DND-41 (cell line): ENCODE measurements around the gene ICE2.

ENCODE experiments used
- ATAC-seq: fragments of 200-7000 bp; cut with Tn5 transposase; 3 replicates; pipeline ENCODE4 v1.9.1; 2021; ENCODE audit warnings: low read depth; ENCODE audit not compliant: insufficient read depth
- DNase-seq: peaks from one replicate; pipeline ENCODE4 v3.0.0-alpha.2; 2020
- H2AFZ ChIP-seq: 2 replicates; pipeline ENCODE4 v1.6.0; 2012; ENCODE audit warnings: low read depth, low read length
- H3K27ac ChIP-seq: 2 replicates; pipeline ENCODE4 v1.5.1; 2012; ENCODE audit warnings: low read length, inconsistent platforms
- H3K27me3 ChIP-seq: fragments of 200-600 bp; sonication (generic); 2 replicates; pipeline ENCODE4 v1.6.0; 2012; ENCODE audit warnings: low read length, mild to moderate bottlenecking, inconsistent platforms; ENCODE audit not compliant: insufficient read depth, poor library complexity
- H3K36me3 ChIP-seq: 2 replicates; pipeline ENCODE4 v1.5.1; 2012; ENCODE audit warnings: low read length, inconsistent platforms; ENCODE audit not compliant: insufficient read depth
- H3K4me1 ChIP-seq: 2 replicates; pipeline ENCODE4 v1.5.1; 2012; ENCODE audit warnings: mild to moderate bottlenecking, low read length; ENCODE audit not compliant: insufficient read depth
- H3K4me2 ChIP-seq: 2 replicates; pipeline ENCODE4 v1.6.0; 2012; ENCODE audit warnings: mild to moderate bottlenecking, moderate library complexity, low read length, inconsistent platforms; ENCODE audit not compliant: insufficient read depth
- H3K4me3 ChIP-seq, 2 experiments: fragments of 200-600 bp in 1 of 2; shearing (Covaris generic) in 1 of 2; 2 replicates each; pipeline ENCODE4 v1.5.1; 2012 to 2016; ENCODE audit warnings: inconsistent platforms in 2 of 2, low read length in 2 of 2, mild to moderate bottlenecking in 2 of 2, low read depth in 1 of 2, moderate library complexity in 1 of 2
- H3K79me2 ChIP-seq: 2 replicates; pipeline ENCODE4 v1.6.0; 2012; ENCODE audit warnings: low read length, inconsistent platforms; ENCODE audit not compliant: insufficient read depth
- H3K9ac ChIP-seq: 2 replicates; pipeline ENCODE4 v1.6.0; 2012; ENCODE audit warnings: low read depth, mild to moderate bottlenecking, inconsistent platforms, low read length, moderate library complexity
- H3K9me3 ChIP-seq: 2 replicates; pipeline ENCODE4 v1.5.1; 2012; ENCODE audit warnings: low read length, moderate library complexity, mild to moderate bottlenecking, inconsistent platforms; ENCODE audit not compliant: insufficient read depth, severe bottlenecking
- H4K20me1 ChIP-seq: 2 replicates; pipeline ENCODE4 v1.6.0; 2012; ENCODE audit warnings: low read length; ENCODE audit not compliant: insufficient read depth
- EZH2 ChIP-seq: IDR thresholded peaks from 3 replicates; pipeline ENCODE4 v1.6.1; 2012; ENCODE audit warnings: borderline replicate concordance, low read depth, mild to moderate bottlenecking, moderate library complexity, low read length, inconsistent platforms; ENCODE audit not compliant: severe bottlenecking
- TF ChIP-seq, protein P1 (sequence below): IDR thresholded peaks from 2 replicates; pipeline ENCODE4 v1.5.1; 2012; ENCODE audit warnings: borderline replicate concordance, low read length, moderate library complexity, mild to moderate bottlenecking; ENCODE audit not compliant: poor library complexity, severe bottlenecking; ENCODE audit errors: extremely low read depth

ICE2 gene

DNA sequence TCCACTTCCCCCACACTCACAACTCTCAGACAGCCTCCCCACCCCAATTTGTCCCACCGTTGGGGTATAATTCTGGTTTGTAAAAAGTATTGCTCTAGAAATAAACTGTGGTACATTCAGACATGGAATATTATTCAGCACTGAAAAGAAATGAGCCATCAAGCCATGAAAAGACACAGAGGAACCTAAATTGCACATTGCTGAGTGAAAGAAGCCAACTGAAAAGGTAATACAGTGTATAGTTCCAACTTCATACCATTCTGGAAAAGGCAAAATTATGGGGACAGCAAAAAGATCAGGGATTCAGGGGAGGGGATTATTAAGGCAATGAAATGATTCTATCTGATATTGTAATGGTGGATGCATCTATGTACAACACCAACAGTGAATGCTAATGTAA lies 91.6 kb downstream of the ICE2 start:
- ATAC-seq (no peak), DNase-seq (no peak)
- Histone ChIP-seq H2AFZ (no peak overlapping the region), H3K4me2 (no peak overlapping the region), H4K20me1 (no peaks in the 10 kb centered on the region), H3K9me3 (no peaks in the 10 kb centered on the region), H3K79me2 (no peaks in the 10 kb centered on the region), H3K9ac (no peak overlapping the region), H3K27me3 (peaks cover 5% of the 10 kb centered on the region), H3K4me3 (no peak overlapping the region), H3K4me1 (peaks cover 14% of the 10 kb centered on the region), H3K27ac (no peak overlapping the region), H3K36me3 (no peaks in the 10 kb centered on the region)
- TF ChIP-seq, protein P1, sequence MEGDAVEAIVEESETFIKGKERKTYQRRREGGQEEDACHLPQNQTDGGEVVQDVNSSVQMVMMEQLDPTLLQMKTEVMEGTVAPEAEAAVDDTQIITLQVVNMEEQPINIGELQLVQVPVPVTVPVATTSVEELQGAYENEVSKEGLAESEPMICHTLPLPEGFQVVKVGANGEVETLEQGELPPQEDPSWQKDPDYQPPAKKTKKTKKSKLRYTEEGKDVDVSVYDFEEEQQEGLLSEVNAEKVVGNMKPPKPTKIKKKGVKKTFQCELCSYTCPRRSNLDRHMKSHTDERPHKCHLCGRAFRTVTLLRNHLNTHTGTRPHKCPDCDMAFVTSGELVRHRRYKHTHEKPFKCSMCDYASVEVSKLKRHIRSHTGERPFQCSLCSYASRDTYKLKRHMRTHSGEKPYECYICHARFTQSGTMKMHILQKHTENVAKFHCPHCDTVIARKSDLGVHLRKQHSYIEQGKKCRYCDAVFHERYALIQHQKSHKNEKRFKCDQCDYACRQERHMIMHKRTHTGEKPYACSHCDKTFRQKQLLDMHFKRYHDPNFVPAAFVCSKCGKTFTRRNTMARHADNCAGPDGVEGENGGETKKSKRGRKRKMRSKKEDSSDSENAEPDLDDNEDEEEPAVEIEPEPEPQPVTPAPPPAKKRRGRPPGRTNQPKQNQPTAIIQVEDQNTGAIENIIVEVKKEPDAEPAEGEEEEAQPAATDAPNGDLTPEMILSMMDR, result no peak
- TF ChIP-seq EZH2, result no peak

DNA sequence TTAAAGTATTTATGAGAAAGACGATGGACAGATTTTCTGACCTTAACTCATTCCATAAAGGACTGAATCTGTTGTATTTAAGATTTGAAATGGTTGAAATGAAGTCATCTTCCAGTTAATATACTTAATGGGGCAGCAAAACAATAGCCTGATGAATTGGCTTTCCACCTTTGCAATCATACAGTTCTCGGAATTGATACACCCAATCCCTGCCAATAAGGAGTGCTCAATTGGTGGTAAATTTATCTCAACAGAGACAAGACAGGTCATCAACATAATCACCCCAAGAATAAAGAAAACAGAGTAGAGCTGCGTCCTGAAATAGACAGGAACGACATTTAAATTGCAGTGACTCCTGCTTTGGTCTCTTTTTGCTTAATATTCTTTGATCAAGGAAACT lies 92.3 kb downstream of the ICE2 start:
- peaks cover 5% of the 10 kb centered on the region for H3K27me3 ChIP-seq
- H3K4me3 ChIP-seq, result no peak overlapping the region
- no peaks in the 10 kb centered on the region for H3K79me2 ChIP-seq
- H3K9ac ChIP-seq, result no peak overlapping the region
- H2AFZ ChIP-seq, result no peak overlapping the region
- DNase-seq, result no peak
- ATAC-seq, result no peak
- no peak overlapping the region for H3K4me2 ChIP-seq
- no peaks in the 10 kb centered on the region for H3K36me3 ChIP-seq
- TF ChIP-seq, protein P1, result no peak
- no peak for TF ChIP-seq EZH2
- no peak overlapping the region for H3K27ac ChIP-seq
- H3K9me3 ChIP-seq, result no peaks in the 10 kb centered on the region
- no peaks in the 10 kb centered on the region for H4K20me1 ChIP-seq
- peaks cover 14% of the 10 kb centered on the region for H3K4me1 ChIP-seq

DNA sequence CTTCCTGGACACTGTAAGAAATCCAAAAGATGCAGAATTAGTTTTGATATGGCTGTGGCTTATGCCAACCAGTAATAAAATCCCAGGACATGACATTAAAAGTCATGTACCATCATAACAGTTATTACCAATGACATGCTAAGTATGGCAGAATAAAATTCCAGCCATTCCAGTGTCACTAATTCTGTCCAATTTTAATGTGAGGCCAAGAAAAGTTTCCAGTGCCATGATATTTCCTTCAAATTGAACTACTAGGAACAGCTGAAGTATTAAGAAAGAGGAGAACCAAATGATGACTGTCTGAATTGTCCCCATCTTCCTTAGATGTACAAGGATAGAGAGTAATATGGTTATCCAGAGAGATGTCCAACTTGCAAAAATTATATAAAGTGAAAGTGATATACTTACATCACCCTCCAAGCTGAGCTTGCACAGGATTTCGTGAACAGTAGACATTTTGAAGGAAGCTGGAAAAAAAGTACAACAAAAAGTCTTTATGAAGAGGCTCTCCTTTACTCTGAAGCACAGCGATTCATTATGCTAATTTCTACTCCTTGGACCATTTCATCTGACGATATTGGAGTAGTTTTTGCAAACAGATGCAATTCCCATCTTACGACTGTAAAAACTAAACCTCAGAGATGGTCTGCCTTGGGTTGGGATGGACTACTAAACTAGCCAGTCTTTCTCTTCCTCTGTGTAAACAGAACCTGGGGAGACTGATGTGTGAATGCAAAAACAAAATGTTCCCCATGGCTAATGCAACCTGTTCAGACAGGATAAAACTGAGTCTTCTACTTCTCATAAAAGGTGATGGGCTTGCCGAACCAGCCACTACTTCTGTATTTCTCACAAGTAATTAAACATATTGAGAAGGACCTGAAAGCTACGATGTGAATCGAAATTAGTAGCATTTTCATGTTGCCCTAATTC lies 93.1 kb downstream of the ICE2 start:
- H3K4me3 ChIP-seq, result no peak overlapping the region
- H3K27me3 ChIP-seq, result peaks cover under 1% of the 10 kb centered on the region
- no peaks in the 10 kb centered on the region for H3K9me3 ChIP-seq
- H3K36me3 ChIP-seq, result no peaks in the 10 kb centered on the region
- DNase-seq (no peak), ATAC-seq (no peak)
- H3K27ac ChIP-seq, result no peak overlapping the region
- TF ChIP-seq, protein P1, result no peak
- TF ChIP-seq EZH2, result no peak
- peaks cover 14% of the 10 kb centered on the region for H3K4me1 ChIP-seq
- H4K20me1 ChIP-seq, result no peaks in the 10 kb centered on the region
- no peaks in the 10 kb centered on the region for H3K79me2 ChIP-seq
- no peak overlapping the region for H2AFZ ChIP-seq
- H3K9ac ChIP-seq, result no peak overlapping the region
- no peak overlapping the region for H3K4me2 ChIP-seq
